Stomach (tissue), 9 donors: ENCODE results near the gene SNX18. TPM values are rescaled to one million over a fixed set of nuclear protein-coding genes. Genes with fewer than 3 reads are reported as not detected.

Source experiments
- DNase-seq, 2 donors: peaks; one replicate each; pipeline versions ENCODE4 v3.0.0 to v3.0.0-alpha.2; 2013 to 2019
- H3K27ac ChIP-seq, 5 donors: fragments of 200-600 bp in 4 of 5; sonication (generic) in 4 of 5; one replicate each; pipeline ENCODE4 v1.5.1; 2013 to 2019; ENCODE audit warnings: mild to moderate bottlenecking in 1 of 5, moderate library complexity in 1 of 5
- H3K27me3 ChIP-seq, 3 donors: fragments of 200-600 bp; sonication (generic); one replicate each; pipeline ENCODE4 v1.5.1; 2017 to 2019; ENCODE audit warnings: mixed run types in 1 of 3
- H3K36me3 ChIP-seq, 4 donors: fragments of 200-600 bp; sonication (generic); 1 replicate in 3 of 4; 2 replicates in 1 of 4; pipeline ENCODE4 v1.5.1; 2016 to 2019
- H3K4me1 ChIP-seq, 4 donors: fragments of 200-600 bp; sonication (generic); one replicate each; pipeline ENCODE4 v1.5.1; 2016 to 2019
- H3K4me3 ChIP-seq, 4 donors: fragments of 200-600 bp; sonication (generic) in 3 of 4; one replicate each; pipeline ENCODE4 v1.5.1; 2016 to 2019; ENCODE audit warnings: mild to moderate bottlenecking in 1 of 4
- H3K9me3 ChIP-seq, 4 donors: fragments of 200-600 bp; sonication (generic); one replicate each; pipeline ENCODE4 v1.5.1; 2016 to 2019
- EP300 ChIP-seq: sonication (generic); formaldehyde crosslinking; IDR thresholded peaks from one replicate; pipeline ENCODE4 v1.6.1; 2017; ENCODE audit warnings: antibody characterized with exemption
- POLR2A ChIP-seq, 4 donors: fragments of 450-650 bp; IDR thresholded peaks; one replicate each; pipeline ENCODE4 v1.6.1; 2016; ENCODE audit warnings: antibody characterized with exemption in 4 of 4, control low read depth in 2 of 4, mild to moderate bottlenecking in 1 of 4, moderate library complexity in 1 of 4
- POLR2AphosphoS5 ChIP-seq, 3 donors: sonication (generic); formaldehyde crosslinking; IDR thresholded peaks; one replicate each; pipeline ENCODE4 v1.6.1; 2016; ENCODE audit warnings: antibody characterized with exemption in 3 of 3
- WGBS, 5 donors: extraction: QIAGEN DNeasy Blood & Tissue Kit in 3 of 5; methylation state at CpG; one replicate each; pipeline versions ENCODE4 v1.1.5 to v1.1.7; 2013 to 2018; 5-methylcytosine and 5-hydroxymethylcytosine counted together
- intact Hi-C: fragments of 100-400 bp; cut with DNase I; formaldehyde crosslinking; loops from one replicate; pipeline ENCODE4 v1.15.1; 2023; ENCODE audit warnings: low total_unique reads
- polyA plus RNA-seq, 3 donors: library from polyadenylated mRNA; stranded (reverse); fragments of 200-250 nt; gene quantifications; one replicate each; pipeline ENCODE4 v1.2.3, GENCODE V29; 2013
- total RNA-seq, 5 donors: library from RNA; depleted of rRNA; stranded (reverse); fragments of >200 nt; gene quantifications; one replicate each; pipeline versions ENCODE4 v1.1.0 to v1.2.3, GENCODE V29; 2014 to 2016
- TF ChIP-seq, protein P1 (sequence below), 7 experiments: fragments of 450-650 bp in 4 of 7; fragments of 200-600 bp in 3 of 7; sonication (generic) in 3 of 7; IDR thresholded peaks; one replicate each; pipeline ENCODE4 v1.5.1; 2016 to 2019; ENCODE audit warnings: antibody characterized with exemption in 7 of 7, control low read depth in 2 of 7, mild to moderate bottlenecking in 1 of 7
- donor health status: healthy with polysubstance abuse.
- donor health status: Bipolar disorder and iron deficiency.
- donor health status: healthy.

Gene SNX18
- total and polyA plus RNA-seq, 8 donors, result 4.4 to 77.9 (median 31.6) TPM

- Histone ChIP-seq H3K9me3 (no peaks in the 10 kb centered on the region), H3K36me3 (no peaks in the 10 kb centered on the region), H3K27ac (peak overlapping the region in 3 of 5 donors; percentile 13 to 28 (median 18)), H3K4me3 (no peak overlapping the region), H3K4me1 (peaks cover 66 to 99% (median 87%) of the 10 kb centered on the region in 4 donors), H3K27me3 (no peaks in the 10 kb centered on the region)
- intact Hi-C loops, result no loop called here
- TF ChIP-seq POLR2A (IDR thresholded peaks at IDR 0.05) (no peak), EP300 (no peak), POLR2AphosphoS5 (IDR thresholded peaks at IDR 0.05) (no peak)
- TF ChIP-seq, protein P1, sequence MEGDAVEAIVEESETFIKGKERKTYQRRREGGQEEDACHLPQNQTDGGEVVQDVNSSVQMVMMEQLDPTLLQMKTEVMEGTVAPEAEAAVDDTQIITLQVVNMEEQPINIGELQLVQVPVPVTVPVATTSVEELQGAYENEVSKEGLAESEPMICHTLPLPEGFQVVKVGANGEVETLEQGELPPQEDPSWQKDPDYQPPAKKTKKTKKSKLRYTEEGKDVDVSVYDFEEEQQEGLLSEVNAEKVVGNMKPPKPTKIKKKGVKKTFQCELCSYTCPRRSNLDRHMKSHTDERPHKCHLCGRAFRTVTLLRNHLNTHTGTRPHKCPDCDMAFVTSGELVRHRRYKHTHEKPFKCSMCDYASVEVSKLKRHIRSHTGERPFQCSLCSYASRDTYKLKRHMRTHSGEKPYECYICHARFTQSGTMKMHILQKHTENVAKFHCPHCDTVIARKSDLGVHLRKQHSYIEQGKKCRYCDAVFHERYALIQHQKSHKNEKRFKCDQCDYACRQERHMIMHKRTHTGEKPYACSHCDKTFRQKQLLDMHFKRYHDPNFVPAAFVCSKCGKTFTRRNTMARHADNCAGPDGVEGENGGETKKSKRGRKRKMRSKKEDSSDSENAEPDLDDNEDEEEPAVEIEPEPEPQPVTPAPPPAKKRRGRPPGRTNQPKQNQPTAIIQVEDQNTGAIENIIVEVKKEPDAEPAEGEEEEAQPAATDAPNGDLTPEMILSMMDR (IDR thresholded peaks at IDR 0.05), result no peak
- DNase-seq, result no peak
- 56 to 75% (median 71%) methylated on average over 2 of the region's 2 CpGs for WGBS, 5 donors
Measured at GRCh38 chr5:54529565-54529964, 12.0 kb downstream of the SNX18 start.

DNA sequence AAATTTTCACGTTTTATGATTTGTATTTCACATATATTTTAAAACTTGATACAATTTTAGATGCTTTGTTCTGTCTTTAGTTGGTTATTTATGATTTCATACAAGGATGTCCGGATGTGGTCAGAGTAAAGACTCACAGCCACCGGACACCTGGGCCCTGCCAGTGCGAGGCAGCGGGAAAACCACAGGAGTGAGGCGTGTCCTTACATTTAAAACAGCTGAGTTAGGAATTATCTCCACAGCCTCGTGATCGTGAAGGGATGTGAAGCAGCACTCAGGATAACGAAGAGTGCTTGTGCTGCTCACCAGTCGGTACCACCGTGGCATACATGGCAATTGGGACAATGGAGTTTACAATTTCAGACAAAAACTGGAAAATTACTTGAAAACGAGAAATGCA lies 14.0 kb downstream of the SNX18 start:
- TF ChIP-seq POLR2A (IDR thresholded peaks at IDR 0.05), result no peak
- TF ChIP-seq, protein P1 (IDR thresholded peaks at IDR 0.05), result no peak
- no peak for TF ChIP-seq EP300
- no peak for TF ChIP-seq POLR2AphosphoS5 (IDR thresholded peaks at IDR 0.05)
- Histone ChIP-seq H3K4me3 (no peak overlapping the region), H3K36me3 (no peaks in the 10 kb centered on the region), H3K27me3 (no peaks in the 10 kb centered on the region), H3K27ac (peak overlapping the region in 2 of 5 donors; percentile 18 to 53), H3K4me1 (peaks cover 60 to 94% (median 82%) of the 10 kb centered on the region in 4 donors), H3K9me3 (no peaks in the 10 kb centered on the region)
- no peak for DNase-seq
- intact Hi-C loops, result no loop called here
- 40 to 59% (median 54%) methylated on average over 12 of the region's 12 CpGs for WGBS, 5 donors

DNA sequence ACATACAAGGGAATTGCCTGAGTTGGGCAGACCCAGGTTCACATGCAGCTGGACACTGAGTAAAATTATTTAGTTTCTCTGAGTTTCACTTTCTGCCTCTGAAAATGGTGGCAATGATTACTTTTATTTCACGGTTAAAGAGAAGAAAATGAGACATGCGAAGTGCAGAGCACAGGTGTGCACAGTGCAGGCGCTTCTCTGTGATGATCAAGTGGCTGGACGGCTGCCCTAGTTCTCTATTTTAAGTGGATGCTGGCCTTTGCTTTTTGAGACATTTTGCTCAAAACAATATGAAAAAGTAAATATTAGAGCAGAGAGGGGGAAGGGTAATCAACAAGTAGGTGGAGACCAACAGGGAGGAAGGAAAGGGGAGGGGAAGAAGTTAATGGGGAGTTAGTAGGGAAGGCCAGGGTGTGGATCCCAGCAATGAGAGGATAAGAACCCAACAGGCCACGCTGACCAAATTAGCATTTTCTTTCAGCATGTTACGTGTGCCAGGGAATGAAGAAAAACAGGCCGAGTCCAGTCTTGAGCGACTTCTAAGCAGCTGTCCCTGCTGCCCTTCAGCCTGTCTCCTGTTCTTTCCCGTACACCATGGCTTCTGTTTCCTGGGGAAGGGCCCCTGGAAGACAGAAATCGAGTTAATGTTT lies 16.1 kb downstream of the SNX18 start:
- peaks cover 41 to 93% (median 70%) of the 10 kb centered on the region in 4 donors for H3K4me1 ChIP-seq
- no peak overlapping the region for H3K4me3 ChIP-seq
- H3K27me3 ChIP-seq, result no peaks in the 10 kb centered on the region
- intact Hi-C loops, result no loop called here
- H3K27ac ChIP-seq, result peak overlapping the region; percentile 35 to 85 (median 74)
- TF ChIP-seq POLR2AphosphoS5 (IDR thresholded peaks at IDR 0.05) (peak in 2 of 3 donors; percentile 16 to 46), POLR2A (IDR thresholded peaks at IDR 0.05) (no peak)
- peak; percentile 55 to 88 for DNase-seq
- 31 to 43% (median 38%) methylated on average over 10 of the region's 10 CpGs for WGBS, 5 donors
- H3K9me3 ChIP-seq, result no peaks in the 10 kb centered on the region
- no peaks in the 10 kb centered on the region for H3K36me3 ChIP-seq

DNA sequence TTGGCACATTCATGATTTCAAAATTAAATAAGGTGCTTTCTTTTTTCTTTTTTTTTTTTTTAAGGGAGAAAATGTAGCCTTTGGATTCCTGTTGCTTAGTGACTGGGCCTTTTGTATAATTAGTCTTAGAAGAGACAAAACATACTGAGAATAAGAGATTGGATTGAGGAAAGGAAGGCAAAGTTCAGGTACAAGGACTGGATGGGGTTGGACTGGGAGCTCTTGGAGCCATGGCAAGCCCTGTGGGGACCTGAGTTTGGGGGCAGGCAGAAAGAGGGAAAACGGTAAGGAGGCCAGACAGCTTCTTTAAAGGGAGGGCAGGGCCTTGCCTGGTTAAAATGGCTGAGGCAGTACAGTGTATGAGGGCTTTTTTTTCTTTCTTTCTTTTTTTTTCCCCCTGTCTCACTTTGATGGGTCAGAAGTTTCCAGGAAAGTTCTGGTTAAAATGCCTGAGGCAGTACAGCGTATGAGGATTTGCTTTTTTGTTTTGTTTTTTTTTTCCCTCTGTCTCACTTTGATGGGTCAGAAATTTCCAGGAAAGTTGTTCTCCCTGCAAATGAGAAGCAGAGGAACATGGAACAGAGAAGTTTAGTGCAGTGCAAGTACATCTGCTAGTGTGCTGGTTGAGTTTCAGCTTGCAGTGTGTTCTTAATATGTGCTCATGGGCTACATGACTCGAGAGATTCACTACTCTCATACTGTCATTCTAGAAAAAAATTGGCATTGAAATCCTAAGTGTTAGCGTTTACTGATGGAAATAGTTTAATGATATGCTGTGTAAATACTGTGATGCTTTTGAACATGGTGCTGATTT lies 16.8 kb downstream of the SNX18 start:
- Histone ChIP-seq H3K4me1 (peaks cover 41 to 91% (median 64%) of the 10 kb centered on the region in 4 donors), H3K36me3 (no peaks in the 10 kb centered on the region), H3K9me3 (no peaks in the 10 kb centered on the region), H3K4me3 (no peak overlapping the region), H3K27me3 (no peaks in the 10 kb centered on the region), H3K27ac (peak overlapping the region; percentile 68 to 85 (median 77))
- intact Hi-C loops, result no loop called here
- 20 to 34% (median 26%) methylated on average over 4 of the region's 4 CpGs for WGBS, 5 donors
- no peak for DNase-seq
- TF ChIP-seq, protein P1 (IDR thresholded peaks at IDR 0.05), result no peak
- TF ChIP-seq POLR2A (IDR thresholded peaks at IDR 0.05), result no peak
- no peak for TF ChIP-seq EP300
- no peak for TF ChIP-seq POLR2AphosphoS5 (IDR thresholded peaks at IDR 0.05)
